ENCODE data around the gene MPHOSPH9.

GRCh38 chr12:123263196-123263817, 30.4 kb upstream of the MPHOSPH9 start:
- TF ChIP-seq, protein P1, sequence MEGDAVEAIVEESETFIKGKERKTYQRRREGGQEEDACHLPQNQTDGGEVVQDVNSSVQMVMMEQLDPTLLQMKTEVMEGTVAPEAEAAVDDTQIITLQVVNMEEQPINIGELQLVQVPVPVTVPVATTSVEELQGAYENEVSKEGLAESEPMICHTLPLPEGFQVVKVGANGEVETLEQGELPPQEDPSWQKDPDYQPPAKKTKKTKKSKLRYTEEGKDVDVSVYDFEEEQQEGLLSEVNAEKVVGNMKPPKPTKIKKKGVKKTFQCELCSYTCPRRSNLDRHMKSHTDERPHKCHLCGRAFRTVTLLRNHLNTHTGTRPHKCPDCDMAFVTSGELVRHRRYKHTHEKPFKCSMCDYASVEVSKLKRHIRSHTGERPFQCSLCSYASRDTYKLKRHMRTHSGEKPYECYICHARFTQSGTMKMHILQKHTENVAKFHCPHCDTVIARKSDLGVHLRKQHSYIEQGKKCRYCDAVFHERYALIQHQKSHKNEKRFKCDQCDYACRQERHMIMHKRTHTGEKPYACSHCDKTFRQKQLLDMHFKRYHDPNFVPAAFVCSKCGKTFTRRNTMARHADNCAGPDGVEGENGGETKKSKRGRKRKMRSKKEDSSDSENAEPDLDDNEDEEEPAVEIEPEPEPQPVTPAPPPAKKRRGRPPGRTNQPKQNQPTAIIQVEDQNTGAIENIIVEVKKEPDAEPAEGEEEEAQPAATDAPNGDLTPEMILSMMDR (IDR thresholded peaks at IDR 0.05), result no peak
- TF ChIP-seq EZH2phosphoT487 (IDR thresholded peaks at IDR 0.05), result no peak

Measured in neural progenitor cell (in vitro differentiated cells).